HG03175 (cell line): ENCODE measurements around the gene MUC7.
A peak's percentile ranks its signal among the peaks of the same experiment; 100 is the strongest.

Experiments used
- ATAC-seq: cut with Tn5 transposase; IDR thresholded peaks from one replicate; pipeline ENCODE4 v1.9.1; 2021; ENCODE audit warnings: mild to moderate bottlenecking, moderate library complexity; ENCODE audit not compliant: unreplicated experiment

The MUC7 gene

DNA sequence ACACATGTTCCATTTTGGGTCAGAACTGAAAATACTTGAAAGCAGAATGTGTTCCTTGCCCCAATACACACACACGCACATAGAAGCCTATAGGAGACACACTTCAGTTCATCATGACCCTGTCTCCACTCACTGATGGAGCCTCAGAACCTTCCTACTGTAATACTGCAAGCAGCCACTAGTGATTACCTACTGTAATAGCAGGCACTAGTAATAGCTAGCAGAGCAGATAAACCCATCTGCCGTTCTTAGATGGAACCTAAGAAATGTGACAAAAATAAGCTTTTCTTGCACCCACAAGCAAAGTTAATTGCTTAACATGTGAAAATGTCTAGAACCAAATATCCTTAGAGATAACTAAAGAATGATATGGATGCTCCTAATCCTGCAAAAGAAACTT is 60.0 kb downstream of the MUC7 start:
- peak; percentile 56 for ATAC-seq
